CD14-positive monocyte (primary cell): ENCODE data around the gene UPK1B. TPM values are rescaled to one million over a fixed set of nuclear protein-coding genes. Genes with fewer than 3 reads are reported as not detected.
A peak's percentile ranks its signal among the peaks of the same experiment; 100 is the strongest.

Experiments
- DNase-seq, 3 donors: peaks; one replicate each; pipeline ENCODE4 v3.0.0-alpha.2; 2011 to 2022
- H2AFZ ChIP-seq: 2 replicates; pipeline ENCODE4 v1.6.0; 2012; ENCODE audit warnings: mild to moderate bottlenecking, low read depth, low read length, inconsistent platforms; ENCODE audit not compliant: insufficient read depth, poor library complexity, severe bottlenecking
- H3K27ac ChIP-seq, 2 donors: 1 replicate in 1 of 2; 2 replicates in 1 of 2; pipeline ENCODE4 v1.5.1; 2012 to 2013; ENCODE audit warnings: low read length in 2 of 2, control low read depth in 1 of 2, inconsistent platforms in 1 of 2, low read depth in 1 of 2, mild to moderate bottlenecking in 1 of 2
- H3K27me3 ChIP-seq, 2 donors: one replicate each; pipeline versions ENCODE4 v1.6.0 to v1.6.1; 2011 to 2013; ENCODE audit warnings: low read length in 2 of 2; ENCODE audit not compliant: control insufficient read depth in 2 of 2, insufficient read depth in 2 of 2
- H3K36me3 ChIP-seq, 2 donors: replicated peaks in 1 of 2; 1 replicate in 1 of 2; 2 replicates in 1 of 2; pipeline versions ENCODE4 v1.5.1 to v1.6.1; 2012 to 2013; ENCODE audit warnings: low read length in 2 of 2, control low read depth in 1 of 2, inconsistent platforms in 1 of 2, mild to moderate bottlenecking in 1 of 2; ENCODE audit not compliant: insufficient read depth in 2 of 2, control insufficient read depth in 1 of 2
- H3K4me1 ChIP-seq, 2 donors: 1 replicate in 1 of 2; 2 replicates in 1 of 2; pipeline versions ENCODE4 v1.5.1 to v1.6.1; 2012 to 2013; ENCODE audit warnings: low read length in 2 of 2, control low read depth in 1 of 2, inconsistent platforms in 1 of 2, mild to moderate bottlenecking in 1 of 2, moderate library complexity in 1 of 2; ENCODE audit not compliant: insufficient read depth in 2 of 2, control insufficient read depth in 1 of 2
- H3K4me2 ChIP-seq: replicated peaks from 2 replicates; pipeline ENCODE3; 2012; ENCODE audit warnings: low read length, moderate library complexity, mild to moderate bottlenecking; ENCODE audit not compliant: poor library complexity, severe bottlenecking; ENCODE audit errors: extremely low read depth
- H3K4me3 ChIP-seq, 3 experiments: fragments of 200-600 bp in 1 of 3; sonication (generic) in 1 of 3; replicated peaks in 1 of 3; 1 replicate in 2 of 3; 2 replicates in 1 of 3; pipeline ENCODE4 v1.5.1; 2011 to 2013; ENCODE audit warnings: low read length in 3 of 3, mild to moderate bottlenecking in 3 of 3, control low read depth in 2 of 3, low read depth in 2 of 3, inconsistent platforms in 1 of 3, moderate library complexity in 1 of 3
- H3K79me2 ChIP-seq: 2 replicates; pipeline ENCODE4 v1.6.0; 2012; ENCODE audit warnings: mild to moderate bottlenecking, control low read depth, inconsistent platforms, low read length, moderate library complexity; ENCODE audit not compliant: insufficient read depth
- H3K9ac ChIP-seq: 2 replicates; pipeline ENCODE4 v1.6.0; 2017; ENCODE audit warnings: low read length, mild to moderate bottlenecking; ENCODE audit not compliant: insufficient read depth, poor library complexity, severe bottlenecking
- H3K9me3 ChIP-seq, 2 donors: replicated peaks in 1 of 2; 1 replicate in 1 of 2; 2 replicates in 1 of 2; pipeline versions ENCODE4 v1.5.1 to v1.6.1; 2012 to 2013; ENCODE audit warnings: low read length in 2 of 2, control low read depth in 1 of 2; ENCODE audit not compliant: control insufficient read depth in 1 of 2, insufficient read depth in 1 of 2
- H4K20me1 ChIP-seq: 2 replicates; pipeline ENCODE4 v1.6.0; 2012; ENCODE audit warnings: mild to moderate bottlenecking, low read length, control low read depth, moderate library complexity; ENCODE audit not compliant: insufficient read depth
- H3K27ac Mint-ChIP-seq, 7 donors: one replicate each; pipeline ENCODE4 v1.8.0; 2020; ENCODE audit warnings: mild to moderate bottlenecking in 7 of 7, mixed read lengths in 7 of 7, moderate library complexity in 6 of 7, inconsistent platforms in 2 of 7
- H3K27me3 Mint-ChIP-seq, 3 donors: one replicate each; pipeline ENCODE4 v1.8.0; 2021 to 2022; ENCODE audit warnings: low read depth in 3 of 3, mild to moderate bottlenecking in 3 of 3, mixed read lengths in 3 of 3, moderate library complexity in 3 of 3, inconsistent platforms in 1 of 3
- H3K36me3 Mint-ChIP-seq, 2 donors: one replicate each; pipeline ENCODE4 v1.8.0; 2020; ENCODE audit warnings: mixed read lengths in 2 of 2, inconsistent platforms in 1 of 2, mild to moderate bottlenecking in 1 of 2
- H3K4me1 Mint-ChIP-seq: one replicate; pipeline ENCODE4 v1.8.0; 2020; ENCODE audit warnings: mild to moderate bottlenecking, mixed read lengths
- H3K4me3 Mint-ChIP-seq, 2 donors: one replicate each; pipeline ENCODE4 v1.8.0; 2020; ENCODE audit warnings: mild to moderate bottlenecking in 2 of 2, mixed read lengths in 2 of 2, moderate library complexity in 1 of 2
- H3K9me3 Mint-ChIP-seq, 7 donors: one replicate each; pipeline ENCODE4 v1.8.0; 2020 to 2022; ENCODE audit warnings: mixed read lengths in 7 of 7, mild to moderate bottlenecking in 6 of 7, moderate library complexity in 6 of 7, inconsistent platforms in 2 of 7
- CTCF ChIP-seq: fragments of 200-600 bp; IDR thresholded peaks from one replicate; pipeline ENCODE4 v1.8.0; 2022; ENCODE audit warnings: antibody characterized with exemption, mild to moderate bottlenecking
- WGBS: methylation state at CpG from one replicate; pipeline ENCODE4 v1.1.5; 2013; ENCODE audit warnings: missing lambda C conversion rate; ENCODE audit not compliant: insufficient coverage; 5-methylcytosine and 5-hydroxymethylcytosine counted together
- intact Hi-C, 2 donors: fragments of 100-400 bp; cut with micrococcal nuclease; formaldehyde crosslinking; loops; one replicate each; pipeline versions ENCODE4 v1.15.0 to v1.15.1; 2023
- polyA plus RNA-seq, 3 donors: library from polyadenylated mRNA; depleted of rRNA in 1 of 3; unstranded in 2 of 3; stranded (reverse) in 1 of 3; fragments of 300-500 nt in 2 of 3; fragments of >200 nt in 1 of 3; fragmentation: Illumina TruSeq in 2 of 3; gene quantifications; 1 replicate in 2 of 3; 2 replicates in 1 of 3; pipeline ENCODE4 v1.2.3, GENCODE V29; 2012 to 2021

The UPK1B gene
- polyA plus RNA-seq, 3 donors: not detected

- H3K4me1 ChIP-seq: no peaks in the 10 kb centered on the region
- H3K9ac ChIP-seq: no peak overlapping the region
- Mint-ChIP-seq H3K27me3 (no peaks in the 10 kb centered on the region), H3K4me3 (no peak overlapping the region), H3K36me3 (peaks cover 72 to 73% of the 10 kb centered on the region in 2 donors), H3K4me1 (no peaks in the 10 kb centered on the region), H3K27ac (peak overlapping the region in 1 of 7 donors; percentile 28), H3K9me3 (no peaks in the 10 kb centered on the region)
- no peaks in the 10 kb centered on the region for H3K79me2 ChIP-seq
- intact Hi-C loops: no loop called here
- peaks cover 45 to 91% of the 10 kb centered on the region in 2 donors for H3K36me3 ChIP-seq
- H4K20me1 ChIP-seq: no peaks in the 10 kb centered on the region
- H3K4me3 ChIP-seq: no peak overlapping the region
- H3K9me3 ChIP-seq: no peaks in the 10 kb centered on the region
- TF ChIP-seq CTCF: no peak
- DNase-seq: no peak
- no peak overlapping the region for H3K4me2 ChIP-seq
- no peak overlapping the region for H2AFZ ChIP-seq
- no peak overlapping the region for H3K27ac ChIP-seq
- no CpG with 5 or more reads among the region's 2 CpGs for WGBS
- no peaks in the 10 kb centered on the region for H3K27me3 ChIP-seq
Measured at GRCh38 chr3:119228373-119229145, 55.2 kb downstream of the UPK1B start.

GRCh38 chr3:119229190-119229589, 55.8 kb downstream of the UPK1B start:
- H2AFZ ChIP-seq: no peak overlapping the region
- no peaks in the 10 kb centered on the region for H3K4me1 ChIP-seq
- peaks cover 44 to 91% of the 10 kb centered on the region in 2 donors for H3K36me3 ChIP-seq
- H3K36me3 Mint-ChIP-seq: peaks cover 69 to 73% of the 10 kb centered on the region in 2 donors
- no peaks in the 10 kb centered on the region for H3K27me3 Mint-ChIP-seq
- H3K27ac Mint-ChIP-seq: peak overlapping the region in 1 of 7 donors; percentile 40
- no peaks in the 10 kb centered on the region for H3K79me2 ChIP-seq
- H3K27ac ChIP-seq: no peak overlapping the region
- no peaks in the 10 kb centered on the region for H3K4me1 Mint-ChIP-seq
- H3K9ac ChIP-seq: no peak overlapping the region
- no peaks in the 10 kb centered on the region for H3K27me3 ChIP-seq
- no peak for TF ChIP-seq CTCF
- WGBS: 100% methylated on average over 1 of the region's 7 CpGs
- no peak overlapping the region for H3K4me3 ChIP-seq
- H3K9me3 ChIP-seq: no peaks in the 10 kb centered on the region
- no peaks in the 10 kb centered on the region for H4K20me1 ChIP-seq
- H3K9me3 Mint-ChIP-seq: no peaks in the 10 kb centered on the region
- intact Hi-C loops: no loop called here
- no peak overlapping the region for H3K4me2 ChIP-seq
- no peak for DNase-seq
- H3K4me3 Mint-ChIP-seq: no peak overlapping the region
